Measurements from ENCODE around the gene DNHD1.

DNHD1 gene

DNA sequence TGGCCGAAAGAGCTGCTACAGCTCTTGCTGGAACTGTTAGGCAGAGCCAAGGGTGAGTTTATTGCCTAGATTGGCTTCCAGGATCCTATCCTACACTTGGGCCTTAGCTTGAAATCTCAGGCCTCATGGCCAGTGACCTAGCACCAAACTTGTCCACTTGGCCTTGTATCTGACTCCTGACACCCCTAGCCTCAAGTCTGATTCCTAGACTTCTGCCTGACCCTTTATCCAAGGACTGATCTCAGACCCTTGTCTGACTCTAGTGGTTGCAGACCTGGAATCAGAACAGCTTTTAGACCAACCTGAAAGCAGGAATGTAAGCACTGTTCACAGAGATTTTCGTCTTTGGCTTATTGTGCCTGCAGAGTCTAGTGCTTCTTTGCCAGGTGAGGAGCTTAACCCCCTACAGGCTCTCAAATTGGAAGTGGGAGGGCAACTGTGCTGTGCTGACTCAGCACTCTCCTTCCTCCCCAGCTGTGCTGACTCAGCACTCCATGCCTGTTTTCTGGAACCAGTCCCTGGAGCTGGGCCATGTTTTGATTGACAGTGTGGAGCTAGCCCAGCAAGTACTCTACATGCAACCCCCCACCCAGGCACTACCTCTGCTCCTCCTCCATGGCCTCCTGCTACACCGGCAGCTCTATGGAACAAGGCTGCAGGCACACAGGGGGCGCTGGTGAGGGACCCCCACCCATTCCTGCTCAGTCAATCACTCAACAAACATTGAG, 71.3 kb downstream of the DNHD1 start:
- peaks cover 5% of the 10 kb centered on the region for H3K36me3 Mint-ChIP-seq
- no peak overlapping the region for H3K4me3 Mint-ChIP-seq
- no peaks in the 10 kb centered on the region for H3K4me1 Mint-ChIP-seq
- no peaks in the 10 kb centered on the region for H3K27me3 Mint-ChIP-seq
- H3K9me3 Mint-ChIP-seq: no peaks in the 10 kb centered on the region
- H3K27ac Mint-ChIP-seq: no peak overlapping the region
- DNase-seq: no peak
- CTCF ChIA-PET: no interaction called here

DNA sequence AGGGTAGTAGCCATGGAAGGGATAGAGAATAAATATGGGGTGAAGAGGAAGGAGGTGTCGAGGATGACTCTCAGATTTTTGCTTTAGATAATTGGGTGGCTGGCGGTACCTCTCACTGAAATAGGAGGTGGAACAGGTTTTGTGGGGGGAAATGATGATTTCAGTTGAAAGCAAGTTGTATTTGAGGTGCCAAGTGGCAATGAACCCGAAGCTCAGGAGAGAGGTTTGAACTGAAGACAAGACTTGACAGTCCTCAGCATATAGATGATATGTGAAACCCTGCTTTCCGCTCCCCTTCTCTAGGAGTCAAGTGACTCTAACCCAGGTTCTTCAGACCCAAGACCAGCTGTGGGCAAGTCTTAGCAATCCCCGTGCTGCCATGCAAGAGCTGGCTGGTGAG, 72.6 kb downstream of the DNHD1 start:
- no peaks in the 10 kb centered on the region for H3K27me3 Mint-ChIP-seq
- no peak for DNase-seq
- CTCF ChIA-PET: no interaction called here
- H3K27ac Mint-ChIP-seq: peak overlapping the region; percentile 63
- no peak overlapping the region for H3K4me3 Mint-ChIP-seq
- H3K4me1 Mint-ChIP-seq: no peaks in the 10 kb centered on the region
- no peaks in the 10 kb centered on the region for H3K9me3 Mint-ChIP-seq
- H3K36me3 Mint-ChIP-seq: peaks cover 5% of the 10 kb centered on the region

DNA sequence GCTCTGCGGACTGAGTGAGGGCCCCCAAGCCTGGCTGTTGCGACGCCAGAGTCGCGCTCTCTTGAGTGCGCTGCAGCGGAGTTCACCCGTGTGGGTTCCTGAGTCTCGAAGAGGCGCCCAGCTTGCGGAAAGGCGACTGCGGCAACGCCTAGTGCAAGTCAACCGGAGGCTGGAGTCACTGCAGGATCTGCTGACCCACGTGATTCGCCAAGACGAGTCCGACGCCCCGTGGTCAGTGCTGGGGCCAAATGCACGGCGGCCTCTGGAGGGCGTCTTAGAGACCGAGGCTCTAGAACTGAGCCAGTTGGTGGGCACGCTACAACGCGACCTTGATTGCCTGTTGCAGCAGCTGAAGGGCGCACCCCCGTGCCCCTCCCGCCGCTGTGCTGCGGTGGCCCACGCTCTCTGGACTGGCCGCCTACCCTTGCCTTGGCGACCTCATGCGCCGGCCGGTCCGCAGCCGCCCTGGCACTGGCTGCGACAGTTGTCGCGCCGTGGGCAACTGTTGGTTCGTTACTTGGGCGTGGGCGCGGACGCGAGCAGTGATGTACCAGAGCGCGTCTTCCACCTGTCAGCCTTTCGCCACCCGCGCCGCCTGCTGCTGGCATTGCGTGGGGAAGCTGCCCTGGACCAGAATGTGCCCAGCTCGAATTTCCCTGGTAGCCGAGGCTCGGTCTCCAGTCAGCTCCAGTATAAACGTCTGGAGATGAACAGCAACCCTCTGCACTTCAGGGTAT, 73.8 kb downstream of the DNHD1 start:
- Mint-ChIP-seq H3K4me1 (no peaks in the 10 kb centered on the region), H3K4me3 (no peak overlapping the region), H3K9me3 (no peaks in the 10 kb centered on the region), H3K27ac (no peak overlapping the region), H3K36me3 (peaks cover 5% of the 10 kb centered on the region), H3K27me3 (no peaks in the 10 kb centered on the region)
- CTCF ChIA-PET: no interaction called here
- no peak for DNase-seq

DNA sequence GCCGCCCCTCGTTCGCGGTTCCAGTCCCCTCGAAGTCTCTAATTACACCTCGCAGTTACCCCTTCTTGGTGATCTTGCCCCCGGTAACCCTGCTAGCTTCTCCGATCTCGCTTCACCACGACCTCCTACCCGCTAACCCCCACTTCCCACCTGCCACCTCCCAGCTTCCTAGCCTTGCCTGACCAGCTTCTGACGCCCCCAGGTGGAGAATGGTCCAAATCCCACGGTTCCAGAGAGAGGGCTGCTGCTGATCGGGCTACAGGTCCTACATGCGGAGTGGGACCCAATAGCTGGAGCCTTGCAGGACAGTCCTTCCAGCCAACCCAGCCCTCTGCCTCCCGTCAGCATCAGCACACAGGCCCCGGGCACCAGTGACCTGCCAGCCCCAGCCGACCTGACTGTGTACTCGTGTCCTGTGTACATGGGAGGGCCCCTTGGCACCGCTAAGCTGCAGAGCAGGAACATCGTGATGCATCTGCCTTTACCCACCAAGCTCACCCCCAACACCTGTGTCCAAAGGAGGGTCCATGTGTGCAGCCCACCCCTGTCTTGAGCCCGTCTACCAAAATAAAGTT, 74.4 kb downstream of the DNHD1 start:
- Mint-ChIP-seq H3K4me1 (no peaks in the 10 kb centered on the region), H3K36me3 (peaks cover 5% of the 10 kb centered on the region), H3K27me3 (no peaks in the 10 kb centered on the region), H3K27ac (no peak overlapping the region), H3K9me3 (no peaks in the 10 kb centered on the region), H3K4me3 (no peak overlapping the region)
- DNase-seq: no peak
- CTCF ChIA-PET: no interaction called here

DNA sequence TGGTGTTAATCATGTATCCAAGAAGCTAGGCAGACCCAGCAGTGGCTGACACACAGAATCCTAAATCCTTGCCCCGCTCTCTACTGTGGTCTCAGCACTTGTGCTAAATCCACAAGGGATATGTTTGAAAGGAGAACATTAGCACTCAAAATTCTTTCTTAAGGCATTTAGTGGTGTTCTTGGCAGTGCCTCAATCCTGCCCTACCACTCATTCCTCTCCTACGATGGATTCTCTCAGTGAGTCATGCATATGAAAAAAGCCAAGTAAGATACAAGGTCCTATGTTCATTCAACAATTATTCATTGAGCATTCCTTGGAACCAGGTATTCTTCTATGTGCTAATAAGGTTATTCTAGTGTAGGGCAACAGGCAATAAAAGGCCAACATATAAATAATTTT, 75.1 kb downstream of the DNHD1 start:
- Mint-ChIP-seq H3K36me3 (peaks cover 5% of the 10 kb centered on the region), H3K4me3 (no peak overlapping the region), H3K27me3 (no peaks in the 10 kb centered on the region), H3K27ac (no peak overlapping the region), H3K4me1 (no peaks in the 10 kb centered on the region), H3K9me3 (no peaks in the 10 kb centered on the region)
- CTCF ChIA-PET: no interaction called here
- no peak for DNase-seq

DNA sequence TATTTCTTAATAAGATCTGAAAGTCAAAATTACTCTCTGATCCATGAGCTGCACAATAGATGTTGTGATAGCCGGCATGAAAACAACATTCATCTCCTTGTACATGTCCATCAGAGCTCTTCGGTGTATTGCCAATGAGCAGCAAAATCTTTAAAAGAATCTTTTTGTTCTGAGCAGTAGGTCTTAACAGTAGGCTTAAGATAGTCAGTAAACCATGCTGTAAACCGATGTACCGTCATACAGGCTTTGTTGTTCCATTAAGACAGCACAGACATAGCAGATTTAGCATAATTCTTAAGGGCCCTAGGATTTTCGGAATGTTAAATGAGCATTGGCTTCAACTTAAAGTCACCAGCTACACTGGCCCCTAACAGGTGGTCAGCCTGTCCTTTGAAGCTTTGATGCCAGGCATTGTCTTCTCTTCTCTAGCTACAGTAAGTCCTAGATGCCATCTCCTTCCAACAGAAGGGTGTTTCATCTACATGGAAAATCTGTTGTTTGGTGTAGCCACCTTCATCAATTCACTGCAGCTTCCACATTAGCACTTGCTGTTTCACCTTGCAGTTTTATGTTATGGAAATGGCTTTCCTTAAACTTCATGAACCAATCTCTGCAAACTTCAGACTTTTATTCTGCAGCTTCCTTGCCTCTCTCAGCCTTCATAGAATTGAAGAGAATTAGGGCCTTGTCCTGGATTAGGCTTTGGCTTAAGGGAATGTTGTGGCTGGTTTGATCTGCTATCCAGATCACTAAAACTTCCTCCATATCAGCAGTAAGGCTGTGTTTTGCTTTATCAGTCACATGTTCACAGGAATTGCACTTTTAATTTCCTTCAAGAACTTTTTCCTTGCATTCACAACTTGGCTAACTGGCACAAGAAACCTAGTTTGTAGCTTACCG, 78.0 kb downstream of the DNHD1 start:
- Mint-ChIP-seq H3K27ac (no peak overlapping the region), H3K36me3 (peaks cover 2% of the 10 kb centered on the region), H3K4me3 (no peak overlapping the region), H3K9me3 (no peaks in the 10 kb centered on the region), H3K4me1 (no peaks in the 10 kb centered on the region), H3K27me3 (no peaks in the 10 kb centered on the region)
- DNase-seq: no peak
- CTCF ChIA-PET: no interaction called here

DNA sequence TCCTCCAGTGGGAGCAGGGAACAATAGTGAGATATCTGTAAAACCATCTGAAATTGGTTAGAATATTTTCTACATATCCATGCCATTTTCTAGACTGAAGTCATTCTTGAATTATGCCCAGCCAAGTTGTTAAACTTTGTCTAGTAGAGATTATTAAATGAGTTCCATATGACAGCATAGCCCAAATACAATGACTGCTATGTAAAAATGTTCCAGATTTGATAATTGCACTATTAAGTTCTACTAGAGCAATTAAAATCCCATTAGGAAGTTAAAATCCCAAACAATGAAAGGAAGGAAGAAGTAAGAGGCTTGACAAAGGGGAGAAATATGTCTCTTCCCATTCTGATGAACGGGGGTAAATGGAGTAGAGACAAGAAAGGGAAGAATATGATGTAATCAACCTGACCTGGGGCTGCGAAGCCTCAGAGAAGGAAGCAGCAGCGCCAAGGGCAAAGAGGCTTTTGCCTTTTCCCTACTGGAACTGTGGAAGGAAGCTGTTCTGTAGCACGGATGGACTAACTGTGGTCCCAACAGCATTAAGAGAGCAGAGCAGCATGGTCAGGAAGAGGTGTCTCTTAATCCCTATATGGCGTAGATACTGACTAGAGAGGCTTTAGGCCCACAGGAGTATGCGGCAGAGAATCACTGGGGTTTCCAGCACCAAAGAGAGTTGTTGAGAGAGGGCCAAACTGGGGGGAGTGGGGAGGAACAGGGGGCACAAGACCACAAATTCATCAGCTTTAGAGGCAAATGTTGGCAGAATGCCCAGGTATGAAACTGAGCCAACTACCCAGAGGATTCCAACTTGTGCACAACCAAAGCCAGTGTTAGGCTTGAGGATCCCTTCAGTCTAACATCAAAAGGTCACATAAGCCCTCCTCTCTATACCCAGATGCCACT, 79.6 kb downstream of the DNHD1 start:
- H3K36me3 Mint-ChIP-seq: peaks cover 3% of the 10 kb centered on the region
- DNase-seq: no peak
- no peaks in the 10 kb centered on the region for H3K9me3 Mint-ChIP-seq
- CTCF ChIA-PET: interaction anchor here (0.6 to 1.6 kb wide), 2 partner anchors 16 to 20 kb away, joined by 3 read pairs; no protein-coding TSS in a partner anchor
- no peak overlapping the region for H3K4me3 Mint-ChIP-seq
- H3K4me1 Mint-ChIP-seq: no peaks in the 10 kb centered on the region
- H3K27ac Mint-ChIP-seq: no peak overlapping the region
- H3K27me3 Mint-ChIP-seq: no peaks in the 10 kb centered on the region

DNA sequence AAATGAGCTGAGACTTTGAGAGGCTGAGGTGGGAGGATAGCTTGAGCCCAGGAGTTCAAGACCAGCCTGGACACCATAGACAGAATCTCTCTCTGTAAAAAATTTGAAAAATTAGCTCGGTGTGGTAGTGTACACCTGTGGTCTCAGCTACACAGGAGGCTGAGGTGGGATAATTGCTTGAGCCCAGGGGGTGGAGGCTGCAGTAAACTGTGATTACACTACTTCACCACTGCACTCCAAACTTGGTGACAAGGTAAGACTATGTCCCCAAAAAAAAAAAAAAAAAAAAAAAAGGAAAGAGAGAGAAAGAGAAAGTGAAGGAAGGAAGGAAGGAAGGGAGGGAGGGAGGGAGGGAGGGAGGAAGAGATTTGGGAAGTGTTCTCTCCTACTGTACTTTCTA, 81.1 kb downstream of the DNHD1 start:
- no peak for DNase-seq
- Mint-ChIP-seq H3K27ac (no peak overlapping the region), H3K27me3 (no peaks in the 10 kb centered on the region), H3K4me3 (no peak overlapping the region), H3K36me3 (peaks cover 11% of the 10 kb centered on the region), H3K9me3 (peaks cover 8% of the 10 kb centered on the region), H3K4me1 (no peaks in the 10 kb centered on the region)
- CTCF ChIA-PET: interaction anchor here (1.1 to 1.6 kb wide), 2 partner anchors 15 to 47 kb away, joined by 3 read pairs; no protein-coding TSS in a partner anchor

DNA sequence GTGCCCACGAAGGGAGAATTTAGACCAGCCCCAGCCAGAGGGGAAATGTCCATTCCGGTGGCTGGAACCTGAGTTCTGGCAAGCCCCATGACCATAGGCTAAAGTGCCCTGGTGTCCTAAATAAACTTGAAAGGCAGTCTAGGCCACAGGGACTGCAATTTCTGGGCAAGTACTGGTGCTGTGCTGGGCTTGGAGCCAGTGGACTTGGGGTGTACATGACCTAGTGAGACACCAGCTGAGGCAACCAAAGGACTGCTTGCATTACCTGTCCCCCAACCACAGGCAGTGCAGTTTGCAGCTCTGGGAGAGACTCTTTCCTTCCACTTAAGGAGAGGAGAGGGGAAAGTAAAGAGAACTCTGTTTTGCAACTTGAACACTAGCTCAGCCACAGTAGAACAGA, 82.6 kb downstream of the DNHD1 start:
- Mint-ChIP-seq H3K36me3 (peaks cover 25% of the 10 kb centered on the region), H3K27ac (no peak overlapping the region), H3K4me3 (no peak overlapping the region), H3K27me3 (no peaks in the 10 kb centered on the region), H3K9me3 (peaks cover 21% of the 10 kb centered on the region), H3K4me1 (no peaks in the 10 kb centered on the region)
- DNase-seq: no peak
- CTCF ChIA-PET: interaction anchor here (1.1 to 1.2 kb wide), 2 partner anchors 104 to 328 kb away, joined by 3 to 4 read pairs; partner anchors contain the start of gene MRPL17

DNA sequence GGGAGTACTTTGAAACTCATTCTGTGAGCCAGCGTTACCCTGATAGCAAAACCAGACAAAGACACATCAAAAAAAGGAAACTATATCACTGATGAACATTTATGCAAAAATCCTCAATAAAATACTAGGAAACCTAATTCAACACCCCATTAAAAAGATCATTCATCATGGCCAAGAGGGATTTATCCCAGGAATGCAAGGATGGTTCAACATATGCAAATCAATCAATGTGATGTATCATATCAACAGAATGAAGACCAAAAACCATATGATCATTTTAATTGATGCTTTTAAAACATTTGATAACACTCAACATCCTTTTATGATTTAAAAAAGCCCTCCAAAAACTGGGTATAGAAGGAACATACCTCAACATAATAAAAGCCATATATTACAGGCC, 86.5 kb downstream of the DNHD1 start:
- Mint-ChIP-seq H3K27me3 (no peaks in the 10 kb centered on the region), H3K27ac (no peak overlapping the region), H3K9me3 (peaks cover 25% of the 10 kb centered on the region), H3K36me3 (peaks cover 32% of the 10 kb centered on the region), H3K4me1 (no peaks in the 10 kb centered on the region), H3K4me3 (no peak overlapping the region)
- DNase-seq: no peak
- CTCF ChIA-PET: no interaction called here

DNA sequence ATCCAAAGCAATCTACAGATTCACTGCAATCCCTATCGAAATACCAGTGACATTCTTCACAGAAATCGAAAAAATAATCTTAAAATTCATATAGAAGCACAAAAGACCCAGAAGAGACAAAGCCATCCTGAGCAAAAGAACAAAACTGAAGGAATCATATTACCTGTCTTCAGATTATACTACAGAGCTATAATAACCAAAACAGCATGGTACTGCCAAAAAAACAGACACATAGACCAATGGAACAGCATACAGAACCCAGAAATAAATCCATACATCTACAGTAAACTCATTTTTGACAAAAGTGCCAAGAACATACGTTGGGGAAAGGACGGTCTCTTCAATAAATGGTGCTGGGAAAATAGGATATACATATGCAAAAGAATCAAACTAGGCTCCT, 87.4 kb downstream of the DNHD1 start:
- CTCF ChIA-PET: no interaction called here
- Mint-ChIP-seq H3K27me3 (no peaks in the 10 kb centered on the region), H3K27ac (no peak overlapping the region), H3K4me3 (no peak overlapping the region), H3K9me3 (peaks cover 25% of the 10 kb centered on the region), H3K4me1 (no peaks in the 10 kb centered on the region), H3K36me3 (peaks cover 32% of the 10 kb centered on the region)
- no peak for DNase-seq

DNA sequence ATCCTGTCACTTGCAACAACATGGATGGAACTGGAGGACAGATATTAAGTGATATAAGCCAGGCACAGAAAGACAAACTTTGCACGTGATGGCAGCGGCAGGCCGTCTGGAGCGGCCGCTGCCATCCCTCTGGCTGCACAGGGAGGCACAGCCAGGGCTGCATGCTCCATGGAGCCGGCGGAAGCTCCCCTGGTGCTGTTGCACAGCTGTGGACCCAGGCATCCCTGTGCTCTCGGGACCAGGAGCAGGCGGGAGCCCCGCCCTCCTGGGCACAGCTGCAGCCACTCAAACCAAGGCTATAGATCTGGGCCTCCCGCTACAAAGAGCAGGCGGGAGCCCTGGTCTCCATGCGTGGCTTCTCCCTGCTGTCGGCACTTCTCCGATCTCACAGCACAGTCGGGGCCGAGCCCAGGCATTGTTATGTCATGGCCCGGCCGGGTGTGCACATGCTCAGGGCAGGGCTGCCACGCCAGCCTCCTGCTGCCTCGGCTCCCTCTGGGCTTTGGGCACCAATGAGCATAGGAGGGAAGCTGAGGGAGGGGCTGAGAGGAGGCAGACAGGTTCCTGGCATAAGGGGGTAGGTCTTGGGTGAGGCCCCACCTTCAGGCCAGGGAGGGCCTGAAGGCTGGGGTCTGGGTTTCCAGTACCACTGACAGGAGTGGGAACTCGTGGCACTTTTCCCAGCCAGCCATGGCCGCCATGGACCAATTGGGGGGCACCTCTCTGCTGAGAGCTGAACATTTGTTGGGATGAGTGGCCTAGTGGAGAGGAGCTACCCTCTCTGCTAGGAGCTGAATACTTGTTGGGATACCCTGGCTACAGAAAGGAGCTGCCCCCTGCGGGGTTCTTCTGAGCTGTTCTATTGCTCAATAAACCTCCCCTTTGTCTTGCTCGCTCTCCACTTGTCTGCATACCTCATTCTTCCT, 89.6 kb downstream of the DNHD1 start:
- Mint-ChIP-seq H3K27me3 (no peaks in the 10 kb centered on the region), H3K4me1 (no peaks in the 10 kb centered on the region), H3K36me3 (peaks cover 38% of the 10 kb centered on the region), H3K27ac (no peak overlapping the region), H3K9me3 (peaks cover 25% of the 10 kb centered on the region), H3K4me3 (no peak overlapping the region)
- no peak for DNase-seq
- CTCF ChIA-PET: interaction anchor here (0.8 to 1.1 kb wide), 2 partner anchors 10 to 97 kb away, joined by 3 read pairs; partner anchors contain the start of gene MRPL17
